Astrocyte (in vitro differentiated cells and primary cell): ENCODE results near the gene PHC2. TPM values are rescaled to one million over a fixed set of nuclear protein-coding genes. Genes with fewer than 3 reads are reported as not detected.
A peak's percentile ranks its signal among the peaks of the same experiment; 100 is the strongest.

Experiments
- DNase-seq: peaks from one replicate; pipeline ENCODE4 v3.0.0-alpha.2; 2010; ENCODE audit warnings: low read depth
- FAIRE-seq: peaks from 2 replicates; lab custom pipeline; 2011; peaks lifted over from hg19 to GRCh38; lab: Jason Lieb, UNC
- H2AFZ ChIP-seq: 2 replicates; pipeline ENCODE4 v1.6.0; 2012; ENCODE audit warnings: low read depth, low read length, inconsistent platforms
- H3K27ac ChIP-seq: 2 replicates; pipeline ENCODE4 v1.5.1; 2011; ENCODE audit warnings: low read depth, low read length, inconsistent platforms
- H3K27me3 ChIP-seq: 2 replicates; pipeline ENCODE4 v1.6.0; 2011; ENCODE audit warnings: low read length, inconsistent platforms; ENCODE audit not compliant: insufficient read depth
- H3K36me3 ChIP-seq: 2 replicates; pipeline ENCODE4 v1.5.1; 2011; ENCODE audit warnings: low read length, inconsistent platforms; ENCODE audit not compliant: insufficient read depth
- H3K4me1 ChIP-seq: 2 replicates; pipeline ENCODE4 v1.5.1; 2011; ENCODE audit warnings: low read length, inconsistent platforms; ENCODE audit not compliant: insufficient read depth
- H3K4me2 ChIP-seq: 2 replicates; pipeline ENCODE4 v1.6.0; 2012; ENCODE audit warnings: low read length, inconsistent platforms
- H3K4me3 ChIP-seq: 2 replicates; pipeline ENCODE4 v1.5.1; 2011; ENCODE audit warnings: low read depth, mild to moderate bottlenecking, low read length, inconsistent platforms; ENCODE audit not compliant: insufficient read depth
- H3K79me2 ChIP-seq: 2 replicates; pipeline ENCODE4 v1.6.0; 2012; ENCODE audit warnings: mild to moderate bottlenecking, low read length, inconsistent platforms; ENCODE audit not compliant: insufficient read depth
- H3K9ac ChIP-seq: 2 replicates; pipeline ENCODE4 v1.6.0; 2012; ENCODE audit warnings: mild to moderate bottlenecking, low read length, inconsistent platforms
- H3K9me3 ChIP-seq: 2 replicates; pipeline ENCODE4 v1.5.1; 2012; ENCODE audit warnings: low read depth, mild to moderate bottlenecking, low read length, inconsistent platforms; ENCODE audit not compliant: insufficient read depth
- H4K20me1 ChIP-seq: 2 replicates; pipeline ENCODE4 v1.6.0; 2012; ENCODE audit warnings: low read length, inconsistent platforms; ENCODE audit not compliant: insufficient read depth
- H3K27ac Mint-ChIP-seq: one replicate; pipeline ENCODE4 v1.8.0; 2021; ENCODE audit warnings: mild to moderate bottlenecking, mixed read lengths; ENCODE audit not compliant: unreplicated experiment
- H3K27me3 Mint-ChIP-seq: one replicate; pipeline ENCODE4 v1.8.0; 2021; ENCODE audit warnings: low read depth, mixed read lengths; ENCODE audit not compliant: unreplicated experiment
- H3K36me3 Mint-ChIP-seq: one replicate; pipeline ENCODE4 v1.8.0; 2021; ENCODE audit warnings: low read depth, mixed read lengths; ENCODE audit not compliant: unreplicated experiment
- H3K4me1 Mint-ChIP-seq: one replicate; pipeline ENCODE4 v1.8.0; 2021; ENCODE audit warnings: low read depth, mixed read lengths; ENCODE audit not compliant: unreplicated experiment
- H3K4me3 Mint-ChIP-seq: one replicate; pipeline ENCODE4 v1.8.0; 2021; ENCODE audit warnings: mild to moderate bottlenecking, moderate library complexity, mixed read lengths; ENCODE audit not compliant: unreplicated experiment
- H3K9me3 Mint-ChIP-seq: one replicate; pipeline ENCODE4 v1.8.0; 2021; ENCODE audit warnings: mild to moderate bottlenecking, mixed read lengths; ENCODE audit not compliant: unreplicated experiment
- EZH2 ChIP-seq: IDR thresholded peaks from 2 replicates; pipeline ENCODE4 v1.6.1; 2012; ENCODE audit warnings: mild to moderate bottlenecking, low read length, inconsistent platforms; ENCODE audit not compliant: insufficient read depth
- total RNA-seq: library from RNA; stranded (reverse); gene quantifications from 2 replicates; pipeline ENCODE4 v1.2.1, GENCODE V29; 2021
- TF ChIP-seq, protein P1 (sequence below): IDR thresholded peaks from 2 replicates; pipeline ENCODE4 v1.5.1; 2011; ENCODE audit warnings: low read depth, mild to moderate bottlenecking, inconsistent platforms, low read length, moderate library complexity; ENCODE audit not compliant: insufficient read depth

The PHC2 gene
- total RNA-seq, 1 donor from 2014 or later = 113 TPM

DNA sequence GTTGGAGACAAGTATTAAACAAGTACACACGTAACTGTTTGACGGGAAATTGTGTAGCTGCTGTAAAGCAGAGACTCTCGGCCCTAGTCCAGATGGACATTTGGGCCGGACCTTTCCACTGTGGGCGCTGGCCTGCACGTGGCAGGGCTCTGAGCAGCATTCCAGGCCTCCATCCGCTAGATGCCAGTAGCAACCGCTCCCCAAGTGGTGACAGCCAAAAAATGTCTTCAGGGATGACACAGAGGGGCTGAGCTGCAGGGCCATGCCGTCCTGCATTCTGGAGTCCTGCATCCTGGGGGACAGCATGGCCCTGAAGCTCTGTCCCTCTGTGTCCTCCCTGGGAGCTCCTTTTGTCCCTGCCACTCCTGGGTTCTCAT lies 134.8 kb downstream of the PHC2 start:
- Mint-ChIP-seq H3K9me3 (no peaks in the 10 kb centered on the region), H3K27ac (no peak overlapping the region), H3K36me3 (peaks cover 22% of the 10 kb centered on the region), H3K4me1 (peaks cover 3% of the 10 kb centered on the region), H3K4me3 (no peak overlapping the region), H3K27me3 (no peaks in the 10 kb centered on the region)
- peaks cover 5% of the 10 kb centered on the region for H3K36me3 ChIP-seq
- H3K4me1 ChIP-seq = peaks cover 2% of the 10 kb centered on the region
- no peak overlapping the region for H3K4me2 ChIP-seq
- FAIRE-seq (no peak), DNase-seq (no peak)
- H3K27me3 ChIP-seq = no peaks in the 10 kb centered on the region
- H3K4me3 ChIP-seq = no peak overlapping the region
- H3K9ac ChIP-seq = no peak overlapping the region
- H3K79me2 ChIP-seq = peaks cover 10% of the 10 kb centered on the region
- peaks cover 30% of the 10 kb centered on the region for H4K20me1 ChIP-seq
- H3K27ac ChIP-seq = no peak overlapping the region
- no peak for TF ChIP-seq EZH2
- TF ChIP-seq, protein P1, sequence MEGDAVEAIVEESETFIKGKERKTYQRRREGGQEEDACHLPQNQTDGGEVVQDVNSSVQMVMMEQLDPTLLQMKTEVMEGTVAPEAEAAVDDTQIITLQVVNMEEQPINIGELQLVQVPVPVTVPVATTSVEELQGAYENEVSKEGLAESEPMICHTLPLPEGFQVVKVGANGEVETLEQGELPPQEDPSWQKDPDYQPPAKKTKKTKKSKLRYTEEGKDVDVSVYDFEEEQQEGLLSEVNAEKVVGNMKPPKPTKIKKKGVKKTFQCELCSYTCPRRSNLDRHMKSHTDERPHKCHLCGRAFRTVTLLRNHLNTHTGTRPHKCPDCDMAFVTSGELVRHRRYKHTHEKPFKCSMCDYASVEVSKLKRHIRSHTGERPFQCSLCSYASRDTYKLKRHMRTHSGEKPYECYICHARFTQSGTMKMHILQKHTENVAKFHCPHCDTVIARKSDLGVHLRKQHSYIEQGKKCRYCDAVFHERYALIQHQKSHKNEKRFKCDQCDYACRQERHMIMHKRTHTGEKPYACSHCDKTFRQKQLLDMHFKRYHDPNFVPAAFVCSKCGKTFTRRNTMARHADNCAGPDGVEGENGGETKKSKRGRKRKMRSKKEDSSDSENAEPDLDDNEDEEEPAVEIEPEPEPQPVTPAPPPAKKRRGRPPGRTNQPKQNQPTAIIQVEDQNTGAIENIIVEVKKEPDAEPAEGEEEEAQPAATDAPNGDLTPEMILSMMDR = no peak
- H3K9me3 ChIP-seq = no peaks in the 10 kb centered on the region
- H2AFZ ChIP-seq = no peak overlapping the region

DNA sequence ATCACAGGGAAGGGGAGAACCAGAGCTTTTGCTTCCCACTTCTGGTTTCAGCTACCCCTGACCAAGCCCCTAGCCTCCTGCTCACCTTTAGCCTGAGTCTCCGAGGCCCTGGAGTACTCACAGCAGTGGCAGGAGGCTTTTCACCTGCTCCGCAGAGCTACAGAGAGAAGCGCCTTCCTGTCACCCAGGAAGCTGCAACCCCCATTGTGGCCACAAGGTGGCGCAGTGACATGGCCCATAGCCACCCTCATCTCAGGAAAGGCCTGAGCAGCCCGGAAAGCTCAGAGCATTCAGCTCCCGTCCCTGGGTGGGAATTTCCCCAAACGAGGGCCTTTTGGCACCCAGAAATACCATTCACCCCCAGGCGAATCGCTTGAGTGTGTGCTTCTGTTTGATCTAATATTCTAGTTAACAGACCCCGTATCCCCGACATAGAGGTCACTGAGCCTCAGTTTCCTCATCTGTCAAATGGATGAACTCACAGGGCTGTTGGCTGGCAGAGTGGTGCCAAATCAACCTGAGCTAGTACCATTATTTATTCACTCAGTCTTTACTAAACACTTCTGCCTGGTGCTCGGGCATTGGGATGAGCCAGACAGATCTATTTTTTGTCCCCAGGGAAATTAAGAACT lies 135.3 kb downstream of the PHC2 start:
- no peaks in the 10 kb centered on the region for H3K27me3 Mint-ChIP-seq
- peaks cover 23% of the 10 kb centered on the region for H3K36me3 Mint-ChIP-seq
- H3K4me3 Mint-ChIP-seq = no peak overlapping the region
- peaks cover 10% of the 10 kb centered on the region for H3K79me2 ChIP-seq
- H3K9me3 ChIP-seq = no peaks in the 10 kb centered on the region
- H3K4me1 Mint-ChIP-seq = peaks cover 3% of the 10 kb centered on the region
- no peak overlapping the region for H3K27ac ChIP-seq
- TF ChIP-seq, protein P1 = peak; percentile 93
- TF ChIP-seq EZH2 = no peak
- H3K4me1 ChIP-seq = no peaks in the 10 kb centered on the region
- DNase-seq = peak; percentile 14
- no peak overlapping the region for H3K9ac ChIP-seq
- peaks cover 30% of the 10 kb centered on the region for H4K20me1 ChIP-seq
- no peak overlapping the region for H2AFZ ChIP-seq
- H3K27me3 ChIP-seq = no peaks in the 10 kb centered on the region
- H3K27ac Mint-ChIP-seq = no peak overlapping the region
- no peak for FAIRE-seq
- H3K9me3 Mint-ChIP-seq = no peaks in the 10 kb centered on the region
- no peak overlapping the region for H3K4me3 ChIP-seq
- H3K36me3 ChIP-seq = peaks cover 5% of the 10 kb centered on the region
- no peak overlapping the region for H3K4me2 ChIP-seq

DNA sequence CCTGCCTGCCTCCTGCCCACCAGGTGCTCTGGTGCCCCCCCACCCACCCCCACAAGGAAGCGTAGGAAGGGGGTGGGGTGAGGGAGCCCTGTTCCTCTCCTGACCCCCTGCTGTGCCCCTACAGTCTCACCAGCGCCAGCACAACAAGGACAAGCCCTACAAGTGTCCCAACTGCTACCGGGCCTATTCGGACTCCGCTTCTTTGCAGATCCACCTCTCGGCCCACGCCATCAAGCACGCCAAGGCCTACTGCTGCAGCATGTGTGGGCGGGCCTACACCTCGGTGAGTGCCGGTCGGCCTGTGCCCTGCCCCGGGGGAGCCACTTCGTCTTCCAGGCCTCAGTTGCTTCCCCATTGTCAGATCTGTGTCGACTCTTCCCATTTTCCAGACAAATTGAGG lies 135.9 kb downstream of the PHC2 start:
- H3K4me3 Mint-ChIP-seq = no peak overlapping the region
- peaks cover 10% of the 10 kb centered on the region for H3K79me2 ChIP-seq
- no peak overlapping the region for H3K27ac ChIP-seq
- H3K27ac Mint-ChIP-seq = no peak overlapping the region
- peaks cover 30% of the 10 kb centered on the region for H4K20me1 ChIP-seq
- H3K27me3 ChIP-seq = no peaks in the 10 kb centered on the region
- peaks cover 20% of the 10 kb centered on the region for H3K36me3 Mint-ChIP-seq
- H3K4me1 ChIP-seq = no peaks in the 10 kb centered on the region
- no peaks in the 10 kb centered on the region for H3K27me3 Mint-ChIP-seq
- H3K9ac ChIP-seq = no peak overlapping the region
- H2AFZ ChIP-seq = no peak overlapping the region
- no peak for DNase-seq
- H3K4me1 Mint-ChIP-seq = peaks cover 2% of the 10 kb centered on the region
- FAIRE-seq = no peak
- H3K9me3 ChIP-seq = no peaks in the 10 kb centered on the region
- H3K36me3 ChIP-seq = peaks cover 5% of the 10 kb centered on the region
- no peaks in the 10 kb centered on the region for H3K9me3 Mint-ChIP-seq
- TF ChIP-seq, protein P1 = no peak
- TF ChIP-seq EZH2 = no peak
- no peak overlapping the region for H3K4me2 ChIP-seq
- no peak overlapping the region for H3K4me3 ChIP-seq
